Measurements from ENCODE around the gene RAB43. TPM values are rescaled to one million over a fixed set of nuclear protein-coding genes. Genes with fewer than 3 reads are reported as not detected.

RAB43 gene
- total RNA-seq, 1 experiment from 2014 or later: 13.5 TPM

DNA sequence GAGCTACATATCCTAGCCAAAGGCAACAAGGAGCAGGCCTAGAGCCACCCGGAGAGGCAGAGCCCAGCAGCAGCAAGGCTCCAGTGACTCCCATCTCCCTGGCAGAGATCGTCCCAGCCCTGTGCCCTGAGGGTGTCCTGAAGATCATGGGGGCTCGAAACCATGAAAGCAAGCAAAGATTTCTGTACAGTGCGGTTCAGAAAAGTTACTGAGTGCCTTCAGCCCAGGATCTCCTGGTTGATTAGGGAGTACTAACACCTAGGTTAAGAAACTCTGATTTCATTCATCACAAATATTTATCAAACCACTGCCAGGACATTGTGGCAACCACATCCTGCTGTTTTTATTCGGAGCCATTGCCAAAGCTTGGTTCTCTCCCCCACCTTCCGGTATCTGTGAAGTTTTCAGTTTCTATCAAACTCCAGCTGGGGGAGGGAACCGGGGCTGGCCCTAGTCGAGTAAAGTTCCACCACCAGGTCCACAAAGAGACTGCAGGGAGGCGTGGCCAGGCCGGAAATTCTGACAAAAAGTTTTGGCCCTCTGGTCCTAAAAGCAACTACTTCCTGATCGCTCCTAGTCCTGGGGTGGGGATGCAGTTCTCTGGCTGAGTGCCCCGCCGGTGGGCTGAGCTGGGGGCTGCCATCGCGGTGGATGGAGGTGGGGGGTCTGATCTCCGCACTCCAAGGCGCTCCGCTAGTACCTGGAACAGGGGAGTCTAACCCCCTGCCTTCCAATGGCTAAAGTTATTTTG lies 1.2 kb downstream of the RAB43 start:
- no peaks in the 10 kb centered on the region for H3K9me3 ChIP-seq (ENCODE audit: control insufficient read depth in 1 of 2, insufficient read depth in 1 of 2, low read depth in 1 of 2, low read length in 2 of 2)
- BruUV-seq (replicated peaks): TSS peak; percentile 43
- H3K9ac ChIP-seq (ENCODE audit: low read length): peak overlapping the region; percentile 78
- POLR2A ChIA-PET: no interaction called here
- H3K27ac ChIP-seq (ENCODE audit: low read depth, low read length): peak overlapping the region; percentile 70
- peak overlapping the region; percentile 91 for H3K4me2 ChIP-seq (ENCODE audit: low read length)
- no peaks in the 10 kb centered on the region for H3K27me3 ChIP-seq (ENCODE audit: insufficient read depth, low read length)
- no peaks in the 10 kb centered on the region; a peak in 1 of 4 replicates for H3K36me3 ChIP-seq (ENCODE audit: control insufficient read depth in 1 of 2, insufficient read depth in 2 of 2, low read length in 2 of 2)
- peaks cover 5% of the 10 kb centered on the region; the same call in 1 of the 2 replicates for H3K79me2 ChIP-seq (ENCODE audit: insufficient read depth, low read length)
- RAD21 ChIA-PET (ENCODE audit: low non-redundant PET in 1 of 2, low total read pairs in 2 of 2, uncharacterized antibody in 2 of 2, unreplicated experiment in 2 of 2): no interaction called here
- DNase-seq (ENCODE audit: low read depth, low spot score) (peak; percentile 51), ATAC-seq (peak; percentile 31)
- intact Hi-C loops (cut with micrococcal nuclease): no loop called here
- no peaks in the 10 kb centered on the region for H3K9me2 ChIP-seq (ENCODE audit: insufficient read depth)
- H2AFZ ChIP-seq (ENCODE audit: low read depth, low read length, poor library complexity, severe bottlenecking): no peak overlapping the region
- TF ChIP-seq, protein P1, sequence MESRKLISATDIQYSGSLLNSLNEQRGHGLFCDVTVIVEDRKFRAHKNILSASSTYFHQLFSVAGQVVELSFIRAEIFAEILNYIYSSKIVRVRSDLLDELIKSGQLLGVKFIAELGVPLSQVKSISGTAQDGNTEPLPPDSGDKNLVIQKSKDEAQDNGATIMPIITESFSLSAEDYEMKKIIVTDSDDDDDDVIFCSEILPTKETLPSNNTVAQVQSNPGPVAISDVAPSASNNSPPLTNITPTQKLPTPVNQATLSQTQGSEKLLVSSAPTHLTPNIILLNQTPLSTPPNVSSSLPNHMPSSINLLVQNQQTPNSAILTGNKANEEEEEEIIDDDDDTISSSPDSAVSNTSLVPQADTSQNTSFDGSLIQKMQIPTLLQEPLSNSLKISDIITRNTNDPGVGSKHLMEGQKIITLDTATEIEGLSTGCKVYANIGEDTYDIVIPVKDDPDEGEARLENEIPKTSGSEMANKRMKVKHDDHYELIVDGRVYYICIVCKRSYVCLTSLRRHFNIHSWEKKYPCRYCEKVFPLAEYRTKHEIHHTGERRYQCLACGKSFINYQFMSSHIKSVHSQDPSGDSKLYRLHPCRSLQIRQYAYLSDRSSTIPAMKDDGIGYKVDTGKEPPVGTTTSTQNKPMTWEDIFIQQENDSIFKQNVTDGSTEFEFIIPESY (IDR thresholded peaks at IDR 0.05; ENCODE audit: extremely low read depth, insufficient replicate concordance, low read length): no peak
- TF ChIP-seq EZH2phosphoT487 (IDR thresholded peaks at IDR 0.05; ENCODE audit: borderline replicate concordance): no peak
- TF ChIP-seq JUND (IDR thresholded peaks at IDR 0.05): no peak
- TF ChIP-seq POLR2AphosphoS5 (IDR thresholded peaks at IDR 0.05; ENCODE audit: low read depth, low read length): peak; percentile 35; the same call in 1 of the 2 replicates
- TF ChIP-seq ELF1 (IDR thresholded peaks at IDR 0.05; ENCODE audit: borderline replicate concordance, low read depth): no peak; the same call in 1 of the 2 replicates
- TF ChIP-seq, protein P2, sequence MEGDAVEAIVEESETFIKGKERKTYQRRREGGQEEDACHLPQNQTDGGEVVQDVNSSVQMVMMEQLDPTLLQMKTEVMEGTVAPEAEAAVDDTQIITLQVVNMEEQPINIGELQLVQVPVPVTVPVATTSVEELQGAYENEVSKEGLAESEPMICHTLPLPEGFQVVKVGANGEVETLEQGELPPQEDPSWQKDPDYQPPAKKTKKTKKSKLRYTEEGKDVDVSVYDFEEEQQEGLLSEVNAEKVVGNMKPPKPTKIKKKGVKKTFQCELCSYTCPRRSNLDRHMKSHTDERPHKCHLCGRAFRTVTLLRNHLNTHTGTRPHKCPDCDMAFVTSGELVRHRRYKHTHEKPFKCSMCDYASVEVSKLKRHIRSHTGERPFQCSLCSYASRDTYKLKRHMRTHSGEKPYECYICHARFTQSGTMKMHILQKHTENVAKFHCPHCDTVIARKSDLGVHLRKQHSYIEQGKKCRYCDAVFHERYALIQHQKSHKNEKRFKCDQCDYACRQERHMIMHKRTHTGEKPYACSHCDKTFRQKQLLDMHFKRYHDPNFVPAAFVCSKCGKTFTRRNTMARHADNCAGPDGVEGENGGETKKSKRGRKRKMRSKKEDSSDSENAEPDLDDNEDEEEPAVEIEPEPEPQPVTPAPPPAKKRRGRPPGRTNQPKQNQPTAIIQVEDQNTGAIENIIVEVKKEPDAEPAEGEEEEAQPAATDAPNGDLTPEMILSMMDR (IDR thresholded peaks at IDR 0.05 in 2 of 3, conservative IDR thresholded peaks at IDR 0.05 in 1 of 3; ENCODE audit: borderline replicate concordance in 1 of 3, insufficient read depth in 1 of 3, low read depth in 2 of 3, low read length in 2 of 3): peak in 2 of 3 experiments; percentile 13 to 26; a peak in 1 of 6 replicates
- no peak for TF ChIP-seq POLR2A (IDR thresholded peaks at IDR 0.05; ENCODE audit: borderline replicate concordance, extremely low read depth, insufficient read depth, insufficient read length)
- CTCF ChIA-PET: interaction anchor here (1.5 to 3.7 kb wide), 4 partner anchors 67 to 150 kb away, joined by 5 to 16 read pairs (median 7); no protein-coding TSS in a partner anchor
- H3K4me1 ChIP-seq (ENCODE audit: control insufficient read depth in 1 of 2, insufficient read depth in 2 of 2, low read length in 2 of 2): peaks cover 16 to 36% of the 10 kb centered on the region in 2 experiments
- H4K20me1 ChIP-seq (ENCODE audit: insufficient read depth): no peaks in the 10 kb centered on the region
- H3K4me3 ChIP-seq (replicated peaks in 1 of 2; ENCODE audit: low read depth in 1 of 2, low read length in 2 of 2): peak overlapping the region; percentile 69 to 76
